HG02623 (cell line): ENCODE results near the gene ZSCAN2.
"Not testable (repeated sequence)": the region's sequence is repeated elsewhere in the genome, so short reads cannot be mapped to it uniquely, and the experiment has no call there.

ENCODE experiments used
- ATAC-seq: cut with Tn5 transposase; IDR thresholded peaks from one replicate; pipeline ENCODE4 v1.9.1; 2021; ENCODE audit warnings: moderate library complexity; ENCODE audit not compliant: unreplicated experiment

The ZSCAN2 gene

DNA sequence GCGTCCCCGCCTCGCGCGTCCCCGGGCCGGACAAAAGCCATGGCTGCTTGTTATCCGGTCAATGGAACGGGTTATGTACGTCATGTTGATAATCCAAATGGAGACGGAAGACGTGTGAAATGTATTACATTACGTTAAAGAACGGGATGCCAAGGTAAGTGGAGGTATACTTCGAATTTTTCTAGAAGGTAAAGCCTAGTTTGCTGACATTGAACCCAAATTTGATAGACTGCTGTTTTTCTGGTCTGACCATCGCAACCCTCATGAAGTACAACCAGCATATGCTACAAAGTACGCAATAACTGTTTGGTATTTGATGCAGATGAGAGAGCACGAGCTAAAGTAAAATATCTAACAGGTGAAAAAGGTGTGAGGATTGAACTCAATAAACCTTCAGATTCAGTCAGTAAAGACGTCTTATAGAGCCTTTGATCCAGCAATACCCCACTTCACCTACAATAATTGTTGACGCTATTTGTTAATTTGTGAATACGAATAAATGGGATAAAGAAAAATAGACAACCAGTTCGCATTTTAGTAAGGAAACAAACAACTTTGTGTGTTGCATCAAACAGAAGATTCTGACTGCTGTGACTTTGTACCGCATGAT is 33.5 kb downstream of the ZSCAN2 start:
- ATAC-seq, result no peak

DNA sequence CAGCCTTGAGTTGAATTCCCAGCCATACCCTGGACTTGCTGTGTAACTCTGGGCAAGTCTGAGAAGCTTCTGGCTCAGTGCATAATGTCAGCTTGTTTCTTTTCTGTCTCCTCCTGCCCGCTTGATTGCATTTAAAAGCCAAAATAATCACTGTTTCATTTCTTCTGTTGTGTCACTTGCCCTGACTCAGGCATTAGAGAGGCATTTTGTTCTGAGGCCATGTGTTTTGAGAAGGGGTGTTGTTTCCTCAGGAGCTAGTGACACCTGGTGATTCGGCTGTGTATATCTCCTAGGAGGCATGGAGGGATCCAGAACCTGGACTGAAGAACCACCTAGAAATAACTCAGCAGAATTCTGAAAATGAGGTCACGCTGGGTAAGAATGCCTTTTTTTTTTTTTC is 37.3 kb downstream of the ZSCAN2 start:
- ATAC-seq, result no peak

DNA sequence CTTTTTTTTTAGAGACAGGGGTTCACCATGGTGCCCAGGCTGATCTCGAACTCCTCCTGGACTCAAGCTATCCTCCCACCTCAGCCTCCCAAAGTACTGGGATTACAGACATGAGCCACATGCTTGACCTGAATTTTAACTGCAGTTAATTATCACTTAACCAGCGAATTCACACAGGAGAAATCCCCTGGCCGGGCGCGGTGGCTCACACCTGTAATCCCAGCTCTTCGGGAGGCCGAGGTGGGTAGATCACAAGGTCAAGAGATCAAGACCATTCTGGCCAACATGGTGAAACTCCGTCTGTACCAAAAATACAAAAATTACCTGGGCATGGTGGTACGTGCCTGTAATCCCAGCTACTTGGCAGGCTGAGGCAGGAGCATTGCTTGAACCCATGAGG is 41.1 kb downstream of the ZSCAN2 start:
- ATAC-seq, result not testable (repeated sequence)

DNA sequence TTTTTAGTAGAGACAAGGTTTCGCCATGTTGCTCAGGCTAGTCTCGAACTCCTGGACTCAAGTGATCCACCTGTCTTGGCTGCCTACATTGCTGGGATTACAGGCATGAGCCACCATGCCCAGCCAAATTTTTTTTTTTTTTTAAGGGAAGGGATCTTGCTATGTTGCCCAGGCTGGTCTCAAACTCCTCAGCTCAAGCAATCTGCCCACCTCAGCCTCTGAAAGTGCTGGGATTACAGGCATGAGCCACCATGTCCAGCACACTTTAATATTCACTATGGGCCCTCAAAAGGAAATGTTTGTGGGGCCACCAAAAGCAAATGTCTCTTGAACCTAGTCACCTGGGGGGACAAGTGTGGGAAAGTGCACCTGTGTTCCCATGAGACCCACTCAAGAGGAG is 41.8 kb downstream of the ZSCAN2 start:
- not testable (repeated sequence) for ATAC-seq

DNA sequence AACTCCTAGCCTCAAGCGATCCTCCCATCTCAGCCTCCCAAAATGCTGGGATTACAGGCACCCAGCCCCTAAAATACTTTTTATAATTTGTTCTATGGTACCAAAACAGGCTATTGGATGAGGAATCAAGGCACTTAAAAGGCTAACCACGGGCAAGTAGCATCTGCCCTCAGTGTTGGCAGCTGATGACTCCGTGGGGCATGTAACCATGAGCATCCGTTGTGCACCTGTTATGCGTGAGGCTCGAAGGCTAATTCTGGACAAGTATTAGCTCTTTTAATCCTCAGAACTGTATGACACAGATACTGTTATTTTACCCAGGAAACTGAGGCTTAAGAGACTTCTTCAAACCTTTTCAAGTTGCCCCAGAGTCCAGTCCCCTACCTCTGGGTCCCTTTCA is 43.0 kb downstream of the ZSCAN2 start:
- ATAC-seq, result no peak

DNA sequence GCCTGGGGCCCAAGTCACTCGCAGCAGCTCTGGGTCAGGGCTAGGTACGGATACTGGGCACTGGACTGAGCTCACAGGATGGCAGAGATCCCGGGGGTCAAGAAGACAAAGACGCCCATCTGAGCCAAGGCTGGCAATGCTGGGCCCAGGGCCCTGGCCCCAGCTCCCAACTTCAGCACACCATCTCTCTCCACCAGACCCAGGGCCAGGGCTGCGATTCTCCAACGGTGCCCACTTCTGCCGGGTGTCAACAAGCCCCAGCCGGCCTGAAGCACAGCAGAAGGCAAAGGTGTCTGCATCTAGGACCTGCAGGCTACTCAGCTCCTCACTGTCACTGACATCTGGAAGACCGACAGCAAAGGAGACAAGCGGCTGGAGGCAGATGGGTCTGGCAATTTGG is 44.7 kb downstream of the ZSCAN2 start:
- ATAC-seq, result no peak

DNA sequence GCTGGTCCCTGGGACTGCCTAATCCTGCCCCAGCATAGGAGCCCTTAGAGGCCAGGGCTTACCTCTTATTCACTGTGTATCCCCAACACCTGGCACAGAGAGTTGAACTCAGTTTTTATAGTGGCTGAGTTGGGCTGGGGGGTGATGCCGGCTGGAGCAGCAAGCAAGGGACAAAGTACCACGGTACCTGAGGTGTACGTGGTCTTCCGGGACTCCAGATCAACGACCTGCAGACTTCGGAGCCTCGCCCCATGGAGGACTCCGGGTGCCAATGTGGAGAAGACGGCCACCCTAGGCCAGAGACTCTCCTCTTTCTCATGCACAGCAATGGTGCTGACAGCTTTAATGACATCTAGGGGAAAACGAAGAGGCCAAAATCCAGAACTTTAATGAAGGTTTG is 45.2 kb downstream of the ZSCAN2 start:
- no peak for ATAC-seq

DNA sequence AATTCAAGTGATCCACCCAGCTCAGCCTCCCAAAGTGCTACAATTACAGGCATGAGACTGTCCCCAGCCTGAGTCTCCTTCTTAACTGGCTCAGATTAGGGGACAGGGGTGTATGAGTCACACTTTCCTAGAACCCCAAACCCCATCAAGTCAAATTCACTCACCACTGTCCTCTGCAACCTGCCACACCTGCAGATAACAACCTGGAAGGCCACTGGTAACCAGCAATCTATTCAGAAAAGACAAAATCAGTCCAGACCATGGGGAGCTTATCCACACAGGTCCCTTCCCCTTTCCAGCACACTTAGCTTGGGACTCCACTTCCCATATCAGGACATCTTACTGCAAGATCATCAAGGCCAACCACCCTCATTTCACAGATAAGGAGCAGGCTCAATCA is 46.9 kb downstream of the ZSCAN2 start:
- no peak for ATAC-seq

DNA sequence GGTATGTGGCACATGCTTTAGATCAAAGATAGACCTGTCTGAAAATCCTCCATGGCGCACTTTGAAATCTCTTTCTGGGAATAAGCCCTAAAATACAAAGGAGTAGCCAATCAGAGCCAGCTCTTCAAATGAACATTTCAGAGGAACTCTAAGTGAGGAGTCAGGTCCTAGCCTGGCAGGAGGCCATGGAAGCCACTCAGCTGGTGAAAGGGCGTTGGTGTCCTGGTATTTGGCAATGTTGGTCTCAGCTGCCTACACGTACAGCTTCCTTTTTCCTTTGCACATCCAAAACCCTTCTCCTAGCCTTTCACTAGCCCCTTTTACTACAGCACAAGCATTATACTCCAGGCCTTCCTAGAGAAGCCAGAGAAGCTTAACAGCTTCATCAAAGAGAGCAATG is 47.7 kb downstream of the ZSCAN2 start:
- ATAC-seq, result no peak

DNA sequence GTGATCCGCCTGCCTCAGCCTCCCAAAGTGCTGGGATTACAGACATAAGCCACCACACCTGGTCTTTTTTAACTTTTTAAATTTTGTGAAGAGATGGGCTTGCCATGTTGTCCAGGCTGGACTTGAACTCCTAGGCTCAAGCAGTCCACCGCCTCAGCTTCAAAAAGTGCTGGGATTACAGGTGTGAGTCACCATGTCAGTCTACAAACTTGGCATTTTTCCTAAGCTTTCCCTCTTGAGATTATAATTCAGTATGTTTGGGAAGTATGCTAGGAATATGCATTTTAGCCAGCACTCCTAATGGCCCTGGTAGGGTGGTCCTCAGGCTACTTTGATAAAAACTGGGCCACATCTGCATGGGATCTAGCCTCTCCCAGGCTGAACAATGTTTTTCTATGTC is 48.9 kb downstream of the ZSCAN2 start:
- ATAC-seq, result no peak

DNA sequence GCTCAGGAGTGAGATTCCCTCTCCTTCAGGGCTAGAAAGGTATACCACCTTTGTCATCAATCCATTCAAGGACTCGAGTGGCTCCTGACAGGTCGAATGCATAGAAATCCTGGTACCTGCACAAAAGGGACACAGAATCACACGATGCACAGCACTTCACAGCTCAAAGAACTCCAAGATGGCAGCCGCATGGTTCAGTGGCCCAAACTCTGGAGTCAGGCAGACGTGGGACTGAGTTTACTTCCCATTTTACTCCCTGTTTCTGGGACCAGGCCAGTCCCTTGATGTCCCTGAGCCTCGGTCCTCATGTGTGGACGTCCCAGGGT is 52.7 kb downstream of the ZSCAN2 start:
- ATAC-seq, result no peak

DNA sequence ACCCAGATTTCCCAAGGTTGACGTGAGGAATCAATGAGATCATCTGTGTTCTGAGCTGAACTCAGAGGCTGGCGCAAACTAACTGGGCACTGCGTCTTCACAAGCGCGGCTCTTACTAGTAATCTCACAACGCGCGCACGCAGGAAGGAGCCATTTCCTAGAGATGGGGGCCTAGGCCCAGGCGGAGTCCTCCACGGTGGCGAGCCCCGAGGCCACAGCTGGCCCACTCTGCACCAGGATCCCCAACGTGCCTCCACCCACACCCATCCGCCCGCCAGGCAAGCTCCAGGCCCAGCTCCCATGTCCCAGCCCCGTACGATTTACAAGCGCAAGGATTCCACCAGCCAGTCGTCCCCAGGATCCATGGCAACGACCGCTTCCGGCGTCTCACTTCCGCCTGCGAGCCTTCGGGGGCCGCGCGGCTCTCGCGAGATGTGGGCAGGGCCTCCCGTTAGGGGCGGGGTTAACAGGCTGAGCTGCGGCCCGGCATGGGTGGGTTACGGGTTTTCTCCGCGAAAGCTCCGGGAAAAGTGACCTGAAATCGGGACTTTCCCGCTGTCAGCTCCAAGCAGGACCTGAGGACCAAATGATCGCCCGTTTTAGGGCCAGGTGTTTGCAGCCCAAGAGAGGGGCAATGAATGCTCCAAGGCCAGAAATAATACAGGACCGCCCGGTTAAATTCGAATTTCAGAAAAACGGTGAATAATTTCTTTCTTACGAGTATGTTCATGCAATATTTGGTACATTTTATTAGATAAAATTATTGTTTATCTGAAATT is 53.3 kb downstream of the ZSCAN2 start, which contains the start of gene WDR73:
Gene WDR73, minus strand, starts transcription at position 374 of the 779 bp plus-strand sequence. Its CDS starts 9 bp downstream, at position 365.
- ATAC-seq, result peak; percentile 78

DNA sequence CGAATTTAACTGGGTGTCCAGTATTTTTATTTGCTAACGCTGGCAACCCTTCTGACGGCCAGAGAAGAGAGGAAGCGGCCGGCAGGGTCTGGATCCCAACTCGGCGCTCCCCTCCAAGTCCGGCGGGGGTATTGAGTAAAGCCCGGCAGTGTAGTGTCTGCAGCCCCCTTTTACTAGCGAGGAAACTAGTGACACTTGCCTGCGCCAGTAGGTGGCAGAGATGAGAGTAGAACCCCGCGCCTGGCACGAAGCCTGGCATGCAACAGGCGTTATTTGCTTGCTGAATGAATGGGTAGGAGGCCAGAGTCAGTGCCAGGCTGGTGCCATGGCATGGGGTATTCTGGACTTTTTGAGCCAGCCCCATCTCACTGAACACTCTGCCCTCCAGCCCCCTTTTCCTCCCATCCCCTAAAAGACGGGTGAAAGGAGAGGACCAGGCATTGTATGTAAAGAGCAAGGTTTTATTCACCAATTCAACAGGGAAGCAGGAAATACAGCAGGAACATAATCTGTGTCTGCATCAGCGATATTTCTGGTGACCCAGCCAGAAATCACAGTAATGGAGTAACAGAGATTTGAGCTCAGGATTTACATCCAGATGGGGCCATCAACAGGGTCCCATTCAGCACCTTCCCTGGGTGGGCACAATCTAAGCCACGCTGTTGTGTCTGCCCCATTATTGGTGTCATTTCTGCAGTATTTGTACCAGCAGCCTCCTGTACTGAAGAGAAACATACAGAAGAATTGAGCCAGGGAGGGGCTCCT is 54.1 kb downstream of the ZSCAN2 start:
- no peak for ATAC-seq

DNA sequence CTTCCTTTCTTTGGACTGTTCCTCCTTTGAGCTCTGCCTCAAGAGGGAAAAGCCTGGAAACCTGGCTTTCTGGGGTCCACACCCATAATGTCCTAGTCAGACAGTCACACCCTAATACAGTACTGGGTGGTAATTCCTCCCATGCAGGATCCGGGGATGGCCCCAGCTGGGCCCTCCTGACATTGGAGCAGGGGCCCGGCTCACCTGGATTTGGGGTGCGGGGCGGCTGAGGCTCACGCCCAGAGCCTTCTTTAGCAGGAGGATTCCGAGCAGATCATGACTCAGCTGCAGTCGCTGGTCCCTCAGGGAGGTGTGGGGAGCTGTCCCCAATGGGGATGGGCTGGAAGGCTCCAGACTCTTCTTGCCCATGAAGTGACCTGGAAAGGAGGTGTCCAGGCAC is 56.2 kb downstream of the ZSCAN2 start:
- ATAC-seq, result no peak

DNA sequence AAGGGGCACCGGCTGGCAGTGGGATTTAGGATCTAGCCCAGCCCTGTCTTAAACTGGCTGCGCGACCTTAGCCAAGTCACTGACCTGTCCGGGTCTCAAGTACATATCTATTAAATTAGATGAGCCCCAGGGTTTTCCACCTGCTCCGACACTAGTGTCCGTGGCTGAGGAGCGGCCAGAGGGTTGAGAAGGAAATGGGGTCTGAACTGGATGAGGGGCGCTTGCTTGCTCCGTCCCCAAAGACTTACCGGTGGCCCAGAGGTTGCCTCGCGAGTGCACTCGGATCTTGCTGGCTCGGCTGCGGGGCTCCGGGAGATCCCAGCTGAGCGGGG is 56.9 kb downstream of the ZSCAN2 start:
- ATAC-seq, result no peak

DNA sequence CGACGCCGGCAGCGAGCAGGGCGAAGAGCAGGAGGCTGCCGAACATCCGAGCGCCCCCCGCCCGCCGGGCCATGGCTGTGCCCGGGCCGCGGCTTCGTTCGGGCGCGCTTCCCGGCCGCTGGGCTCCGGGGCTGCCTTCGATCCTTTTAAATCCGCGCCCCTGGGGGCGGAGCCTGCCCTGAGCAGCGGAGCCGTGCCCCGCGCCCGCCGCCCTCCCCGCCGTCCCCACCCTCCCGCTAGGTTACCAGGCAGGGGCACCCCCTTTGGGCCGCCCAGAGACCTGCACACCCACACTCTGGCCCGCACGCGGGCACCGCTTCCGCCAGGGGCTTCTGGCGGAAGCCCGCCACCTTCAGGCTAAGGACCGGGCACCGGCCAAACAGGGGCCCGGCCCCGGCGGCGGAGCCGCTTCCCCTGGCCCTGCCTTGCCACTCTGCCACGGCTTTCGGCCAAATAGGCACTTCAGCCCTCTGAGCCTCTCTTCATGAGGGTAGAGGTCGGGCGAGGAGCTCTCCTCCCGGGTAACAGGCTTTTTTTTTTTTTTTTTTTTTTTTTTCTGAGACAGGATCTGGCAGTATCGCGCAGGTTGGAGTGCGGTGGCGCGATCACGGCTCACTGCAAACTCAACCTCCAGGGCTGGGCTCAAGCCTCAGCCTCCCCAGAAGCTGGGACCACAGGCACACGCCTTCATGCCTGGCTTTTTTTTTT is 57.4 kb downstream of the ZSCAN2 start, which contains the start of gene NMB:
Gene NMB, minus strand, starts transcription at position 120 of the 708 bp plus-strand sequence. Its CDS starts 47 bp downstream, at position 73.
- ATAC-seq, result peak; percentile 48

DNA sequence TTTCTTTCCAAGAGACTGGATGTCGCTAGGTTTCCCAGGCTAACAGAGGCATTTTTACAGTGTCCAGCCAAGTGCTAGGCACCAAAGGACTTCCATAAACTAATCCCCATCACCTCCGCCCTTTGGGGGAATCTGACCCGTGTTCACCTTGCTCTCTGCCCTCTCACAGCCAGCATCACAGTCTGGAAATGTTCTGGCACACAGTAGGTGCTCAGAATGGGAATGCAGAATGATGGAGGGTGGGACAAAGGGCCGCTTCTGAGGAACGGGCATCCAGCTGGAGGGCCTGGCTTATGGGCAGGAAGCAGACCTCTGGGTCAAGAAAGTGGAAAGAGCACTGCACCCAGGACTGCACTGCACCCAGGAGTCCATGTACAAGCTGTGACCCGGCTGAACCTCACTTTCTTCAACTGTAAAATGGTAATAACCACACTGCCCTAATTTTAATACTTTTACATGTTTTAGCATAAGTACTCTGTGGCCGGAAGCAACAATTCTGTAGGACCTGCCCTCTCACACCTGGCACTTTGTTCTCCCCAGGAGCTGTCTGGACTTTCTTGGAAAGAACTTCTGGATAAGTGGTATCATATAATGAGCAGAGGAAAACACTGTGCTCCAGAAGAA is 58.1 kb downstream of the ZSCAN2 start:
- ATAC-seq, result no peak

DNA sequence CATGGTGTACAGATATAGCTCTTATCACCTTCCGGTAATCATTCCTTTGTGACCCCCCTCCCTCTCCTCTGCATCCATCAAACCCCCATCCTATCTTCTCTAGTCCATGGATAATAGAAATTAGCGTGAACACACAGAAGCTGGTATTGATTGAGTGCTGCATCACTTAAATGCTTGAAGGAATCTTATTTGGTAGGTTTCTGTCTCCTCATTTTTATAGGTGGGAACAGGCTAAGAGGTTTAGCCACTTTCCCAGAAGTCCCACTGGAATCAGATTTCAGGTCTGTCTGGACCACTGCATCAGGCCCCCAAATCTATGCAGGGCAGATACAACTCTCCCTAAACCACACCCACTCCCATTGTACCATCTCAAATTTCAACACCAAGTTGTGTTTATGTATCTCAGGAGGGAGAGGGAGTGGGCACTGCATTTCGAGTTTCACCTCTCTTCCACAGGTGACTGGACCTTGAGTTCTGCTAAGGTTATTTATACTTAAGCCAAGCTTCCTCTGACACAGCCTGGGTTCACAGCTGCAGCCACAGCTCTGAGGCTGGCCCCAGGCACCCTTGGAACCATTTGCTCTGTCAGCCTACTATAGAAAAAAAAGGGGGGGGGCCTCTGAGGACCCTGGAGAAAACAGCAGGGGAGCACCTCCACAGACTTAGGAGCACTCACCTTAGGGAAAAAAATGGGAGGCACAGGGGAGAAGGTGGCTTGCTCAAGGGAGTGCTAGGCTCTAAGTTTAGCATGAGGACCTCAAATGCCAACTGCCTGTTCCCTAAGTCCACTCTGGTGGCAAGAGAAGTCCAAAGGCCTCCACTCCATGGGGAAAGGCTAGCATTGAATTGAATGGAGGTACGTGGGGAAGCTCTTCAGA is 59.3 kb downstream of the ZSCAN2 start:
- ATAC-seq, result no peak

DNA sequence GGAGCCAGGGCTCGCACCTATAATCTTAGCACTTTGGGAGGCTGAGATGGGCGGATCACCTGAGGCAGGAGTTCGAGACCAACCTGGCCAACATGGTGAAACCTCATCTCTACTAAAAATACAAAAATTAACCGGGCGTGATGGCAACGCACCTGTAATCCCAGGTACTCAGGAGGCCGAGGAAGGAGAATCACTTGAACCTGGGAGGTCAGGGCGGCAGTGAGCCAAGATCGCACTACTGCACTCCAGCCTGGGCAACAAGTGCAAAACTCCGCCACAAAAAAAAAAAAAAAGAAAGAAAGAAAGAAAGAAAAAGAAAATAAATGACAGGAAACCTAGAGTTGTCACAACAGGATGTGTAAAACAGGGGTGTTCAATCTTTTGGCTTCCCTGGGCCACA is 60.2 kb downstream of the ZSCAN2 start:
- no peak for ATAC-seq

DNA sequence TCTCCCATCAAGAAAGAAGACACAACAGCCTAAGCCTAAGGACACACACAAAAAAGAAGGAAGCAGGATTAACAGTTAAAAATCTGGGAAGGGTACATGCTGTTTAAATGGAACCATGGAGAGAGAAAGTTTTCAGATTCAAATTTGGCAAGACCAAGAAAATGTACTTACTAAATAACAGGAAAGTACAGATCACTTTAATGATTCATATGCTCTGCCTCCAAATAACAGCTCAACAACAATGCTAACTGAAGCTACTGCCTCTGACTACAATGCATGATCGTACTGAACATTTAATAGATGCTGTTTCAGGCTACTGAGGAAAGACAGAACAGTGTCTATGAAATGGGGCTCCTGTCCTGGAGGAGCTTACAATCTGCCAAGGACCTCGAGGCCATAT is 65.6 kb downstream of the ZSCAN2 start:
- no peak for ATAC-seq
